Colonic mucosa (tissue), 4 donors: Measurements from ENCODE around the gene LRRTM4. TPM values are rescaled to one million over a fixed set of nuclear protein-coding genes. Genes with fewer than 3 reads are reported as not detected.

Source experiments
- DNase-seq: peaks from one replicate; pipeline ENCODE4 v3.0.0-alpha.2; 2020
- H3K27ac ChIP-seq: fragments of 200-600 bp; one replicate; pipeline ENCODE4 v1.8.0; 2021
- H3K27me3 ChIP-seq: fragments of 200-600 bp; one replicate; pipeline ENCODE4 v1.8.0; 2021
- H3K36me3 ChIP-seq: fragments of 200-600 bp; one replicate; pipeline ENCODE4 v1.8.0; 2021
- H3K4me1 ChIP-seq: fragments of 200-600 bp; one replicate; pipeline ENCODE4 v1.8.0; 2021; ENCODE audit warnings: mild to moderate bottlenecking
- H3K4me3 ChIP-seq: fragments of 200-600 bp; one replicate; pipeline ENCODE4 v1.8.0; 2021
- H3K9ac ChIP-seq, 2 donors: one replicate each; pipeline ENCODE4 v1.7.0; 2013; ENCODE audit warnings: control low read depth in 2 of 2, low read depth in 2 of 2, low read length in 2 of 2
- H3K9me3 ChIP-seq: fragments of 200-600 bp; one replicate; pipeline ENCODE4 v1.8.0; 2021
- CTCF ChIP-seq: fragments of 200-600 bp; IDR thresholded peaks from one replicate; pipeline ENCODE4 v1.8.0; 2022; ENCODE audit warnings: antibody characterized with exemption, mild to moderate bottlenecking
- intact Hi-C: fragments of 100-400 bp; cut with DNase I; formaldehyde crosslinking; loops from one replicate; pipeline ENCODE4 v1.14.1; 2022
- total RNA-seq, 2 donors: library from RNA; stranded (reverse); fragmentation: NEBNext Ultra II Directional in 1 of 2; extraction: Animal tissue kit (Norgen Biotek cat#: 25700) in 1 of 2; gene quantifications; one replicate each; pipeline ENCODE4 v1.2.1, GENCODE V29; 2021
- donor health status: healthy.
- donor health status: DM: no; HTN: no; CAD: no.
- donor health status: DM: no; HTN: no; CAD: no.

Gene LRRTM4
- total RNA-seq, 2 donors from 2014 or later = 0.32 TPM; not detected in 1

- Histone ChIP-seq H3K4me3 (no peak overlapping the region), H3K36me3 (no peaks in the 10 kb centered on the region), H3K9me3 (no peaks in the 10 kb centered on the region), H3K27me3 (no peaks in the 10 kb centered on the region), H3K27ac (no peak overlapping the region), H3K4me1 (no peaks in the 10 kb centered on the region), H3K9ac (no peak overlapping the region)
- no peak for TF ChIP-seq CTCF
- DNase-seq = no peak
- intact Hi-C loops = no loop called here
Measured at GRCh38 chr2:77310416-77310815, 211.8 kb downstream of the LRRTM4 start.

GRCh38 chr2:77309725-77310124, 212.5 kb downstream of the LRRTM4 start:
- no peak for DNase-seq
- intact Hi-C loops = no loop called here
- Histone ChIP-seq H3K4me1 (no peaks in the 10 kb centered on the region), H3K36me3 (no peaks in the 10 kb centered on the region), H3K27me3 (no peaks in the 10 kb centered on the region), H3K27ac (no peak overlapping the region), H3K9ac (no peak overlapping the region), H3K4me3 (no peak overlapping the region), H3K9me3 (no peaks in the 10 kb centered on the region)
- no peak for TF ChIP-seq CTCF

GRCh38 chr2:77301441-77301840, 220.7 kb downstream of the LRRTM4 start:
- Histone ChIP-seq H3K4me1 (no peaks in the 10 kb centered on the region), H3K27me3 (no peaks in the 10 kb centered on the region), H3K9me3 (no peaks in the 10 kb centered on the region), H3K27ac (no peak overlapping the region), H3K36me3 (no peaks in the 10 kb centered on the region), H3K9ac (no peak overlapping the region), H3K4me3 (no peak overlapping the region)
- no peak for DNase-seq
- intact Hi-C loops = no loop called here
- no peak for TF ChIP-seq CTCF

- intact Hi-C loops = no loop called here
- no peaks in the 10 kb centered on the region for H3K4me1 ChIP-seq
- H3K36me3 ChIP-seq = no peaks in the 10 kb centered on the region
- no peak overlapping the region for H3K9ac ChIP-seq
- no peak for DNase-seq
- TF ChIP-seq CTCF = no peak
- H3K27ac ChIP-seq = no peak overlapping the region
- no peaks in the 10 kb centered on the region for H3K9me3 ChIP-seq
- no peaks in the 10 kb centered on the region for H3K27me3 ChIP-seq
- H3K4me3 ChIP-seq = no peak overlapping the region
Measured at GRCh38 chr2:77296791-77297190, 225.4 kb downstream of the LRRTM4 start.

GRCh38 chr2:77294474-77294873, 227.7 kb downstream of the LRRTM4 start:
- no peak overlapping the region for H3K4me3 ChIP-seq
- no peak for DNase-seq
- no peaks in the 10 kb centered on the region for H3K36me3 ChIP-seq
- intact Hi-C loops = no loop called here
- H3K9me3 ChIP-seq = no peaks in the 10 kb centered on the region
- H3K4me1 ChIP-seq = no peaks in the 10 kb centered on the region
- no peak for TF ChIP-seq CTCF
- H3K27me3 ChIP-seq = no peaks in the 10 kb centered on the region
- H3K27ac ChIP-seq = no peak overlapping the region
- no peak overlapping the region for H3K9ac ChIP-seq

- no peak overlapping the region for H3K27ac ChIP-seq
- H3K9ac ChIP-seq = no peak overlapping the region
- DNase-seq = no peak
- intact Hi-C loops = no loop called here
- H3K9me3 ChIP-seq = no peaks in the 10 kb centered on the region
- H3K27me3 ChIP-seq = no peaks in the 10 kb centered on the region
- no peaks in the 10 kb centered on the region for H3K36me3 ChIP-seq
- no peak overlapping the region for H3K4me3 ChIP-seq
- no peaks in the 10 kb centered on the region for H3K4me1 ChIP-seq
- TF ChIP-seq CTCF = no peak
Measured at GRCh38 chr2:77284353-77284752, 237.8 kb downstream of the LRRTM4 start.
